ENCODE results near the gene FAM151B. TPM values are rescaled to one million over a fixed set of nuclear protein-coding genes. Genes with fewer than 3 reads are reported as not detected.
A peak's percentile ranks its signal among the peaks of the same experiment; 100 is the strongest.
"Not testable (repeated sequence)": the region's sequence is repeated elsewhere in the genome, so short reads cannot be mapped to it uniquely, and the experiment has no call there.

Gene FAM151B, protein sequence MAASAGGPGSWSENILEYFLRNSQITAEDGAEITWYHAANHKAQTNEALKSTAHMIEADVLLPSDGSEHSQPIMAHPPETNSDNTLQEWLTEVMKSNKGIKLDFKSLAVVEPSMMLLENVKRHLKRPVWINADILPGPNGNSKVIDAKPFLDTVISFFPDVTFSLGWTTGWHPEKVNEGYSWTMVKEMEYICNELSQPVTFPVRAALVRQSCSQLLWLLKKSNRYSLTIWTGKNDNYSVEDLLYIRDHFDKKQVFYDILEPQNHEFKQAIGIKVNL
- total RNA-seq: 1 to 10 TPM; 2.1 to 3.2 TPM
- long read RNA-seq, donor 1, partial matches to known transcripts: 1 of 1 reads
- long read RNA-seq, donor 1, other reads (novel, unspliced or antisense): 0 of 1 reads
- long read RNA-seq, donor 2, partial matches to known transcripts: 1 of 6 reads
- long read RNA-seq, donor 2, other reads (novel, unspliced or antisense): 5 of 6 reads

DNA sequence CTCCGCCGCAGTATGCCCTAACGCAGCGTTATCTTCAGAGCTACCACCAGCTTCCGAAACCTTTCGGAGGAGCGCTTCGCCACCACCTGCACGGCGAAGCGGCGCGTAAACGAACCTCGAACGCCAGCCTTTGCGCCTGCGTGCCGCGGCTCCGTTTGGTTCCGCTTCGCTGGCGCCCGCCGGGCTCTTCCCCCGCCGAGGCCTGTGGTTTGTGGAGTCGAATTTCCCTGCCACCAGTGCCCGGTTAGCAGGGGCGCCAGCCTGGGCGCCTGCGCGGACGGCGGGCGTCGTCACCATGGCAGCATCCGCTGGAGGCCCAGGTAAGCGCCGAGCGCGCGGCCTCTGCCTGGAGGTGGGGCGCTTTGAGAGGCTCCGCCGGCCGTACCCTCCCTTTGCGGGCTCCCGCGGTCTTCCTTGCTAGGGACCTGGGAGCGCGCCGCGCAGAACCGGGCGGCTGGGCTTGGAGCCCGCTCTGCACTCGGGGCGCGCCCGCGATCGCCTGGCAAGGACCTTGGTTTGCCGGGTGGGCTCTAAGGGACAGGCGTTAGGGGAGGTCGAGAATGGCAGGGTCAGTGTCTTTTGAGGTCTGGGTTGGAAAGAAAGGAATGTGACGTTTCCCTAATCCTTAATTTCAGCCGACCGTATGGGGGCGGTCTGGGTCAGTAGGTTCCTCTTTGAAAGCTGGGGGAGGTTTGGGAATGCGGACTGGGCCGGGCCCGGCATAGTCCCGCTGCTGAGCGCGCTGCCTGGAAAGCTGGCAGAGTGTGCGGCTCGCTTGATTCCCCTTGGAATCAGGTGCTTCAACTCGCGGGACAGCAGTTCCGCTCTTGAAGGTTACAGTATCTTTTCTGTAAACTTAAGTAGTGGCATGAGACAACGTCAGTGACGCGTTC lies at the start of gene FAM151B:
TSS of gene FAM151B (plus strand) at position 272 of the 893 bp plus-strand sequence. CDS start at position 296, 24 bp downstream.
- DNase-seq (ENCODE audit: low spot score): peak; percentile 94
- intact Hi-C loops (cut with DNase I): no loop called here

DNA sequence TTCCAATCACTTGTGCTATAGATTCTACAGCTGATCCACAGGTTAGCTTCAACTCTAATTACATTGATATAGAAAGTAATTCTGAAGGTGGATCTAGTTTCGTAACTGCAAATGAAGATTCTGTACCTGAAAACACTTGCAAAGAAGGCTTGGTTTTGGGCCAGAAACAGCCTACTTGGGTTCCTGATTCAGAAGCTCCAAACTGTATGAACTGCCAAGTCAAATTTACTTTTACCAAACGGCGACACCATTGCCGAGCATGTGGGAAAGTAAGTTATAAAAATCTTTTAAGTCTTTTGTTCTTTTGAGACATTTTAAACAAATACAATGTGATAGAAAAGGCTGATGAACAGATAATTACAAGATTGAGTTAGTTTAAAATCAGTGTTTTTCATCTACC lies 49.2 kb upstream of the FAM151B start:
- intact Hi-C loops (cut with DNase I): no loop called here

DNA sequence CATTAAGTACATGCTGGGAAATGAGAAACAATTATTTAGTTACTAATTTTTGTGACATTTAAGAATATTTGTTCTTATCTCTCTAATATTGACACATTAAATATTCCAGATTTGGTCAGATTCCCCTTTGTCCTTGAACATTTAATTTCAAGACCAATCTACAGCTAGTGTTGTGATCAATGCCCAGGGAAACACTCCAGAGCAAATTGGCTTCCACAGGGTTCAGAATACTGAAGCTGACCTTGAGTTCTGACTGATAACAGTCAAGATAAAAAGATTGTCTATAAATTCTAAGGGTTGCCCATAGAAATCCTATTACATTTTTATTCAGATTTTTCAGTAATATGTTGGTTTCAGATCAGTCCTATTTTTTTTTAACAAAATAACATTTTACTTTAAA lies 48.7 kb upstream of the FAM151B start:
- intact Hi-C loops (cut with DNase I): no loop called here
- DNase-seq (ENCODE audit: low spot score): no peak

More for the DNA sequence above, 49.2 kb upstream of the FAM151B start:
- no peak for DNase-seq (ENCODE audit: low spot score)

DNA sequence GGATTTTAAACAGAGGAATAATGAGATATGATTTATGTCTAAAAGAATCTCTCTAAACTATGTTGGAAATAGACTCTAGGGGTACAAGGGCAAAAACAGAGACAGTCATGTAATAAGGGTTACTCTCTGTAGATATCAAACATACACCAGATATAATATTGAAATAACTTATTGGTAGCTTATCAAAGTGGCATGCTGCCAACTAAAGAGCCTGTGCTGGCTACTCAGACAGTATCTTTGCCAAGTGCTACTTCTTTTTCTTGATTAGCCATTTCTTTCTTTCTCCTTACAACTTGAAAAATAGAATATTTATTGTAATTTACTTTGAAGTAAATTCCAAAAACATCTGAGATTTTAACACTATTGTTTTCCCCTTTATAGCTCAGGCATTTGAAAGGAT lies 45.2 kb upstream of the FAM151B start:
- DNase-seq (ENCODE audit: low spot score): no peak
- intact Hi-C loops (cut with DNase I): no loop called here

DNA sequence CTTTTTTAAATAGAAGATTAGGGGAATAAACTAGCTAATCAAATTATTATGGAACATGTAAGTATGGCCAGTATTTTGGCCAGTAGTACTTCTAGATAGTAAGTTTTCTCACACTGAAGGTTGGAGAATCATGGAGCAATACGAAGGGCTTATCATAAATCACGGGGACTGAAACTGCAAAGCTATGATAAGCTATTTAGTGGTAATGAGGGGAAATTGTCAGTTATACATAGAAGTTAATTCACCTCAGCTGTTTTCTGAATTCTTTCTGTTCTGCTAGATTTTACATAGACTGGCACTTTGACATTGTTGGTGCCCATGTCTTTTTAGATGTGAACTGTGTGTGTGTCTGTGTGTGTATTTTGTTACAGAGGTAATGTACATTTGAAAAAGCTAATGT lies 34.5 kb upstream of the FAM151B start:
- no peak for DNase-seq (ENCODE audit: low spot score)
- intact Hi-C loops (cut with DNase I): no loop called here

DNA sequence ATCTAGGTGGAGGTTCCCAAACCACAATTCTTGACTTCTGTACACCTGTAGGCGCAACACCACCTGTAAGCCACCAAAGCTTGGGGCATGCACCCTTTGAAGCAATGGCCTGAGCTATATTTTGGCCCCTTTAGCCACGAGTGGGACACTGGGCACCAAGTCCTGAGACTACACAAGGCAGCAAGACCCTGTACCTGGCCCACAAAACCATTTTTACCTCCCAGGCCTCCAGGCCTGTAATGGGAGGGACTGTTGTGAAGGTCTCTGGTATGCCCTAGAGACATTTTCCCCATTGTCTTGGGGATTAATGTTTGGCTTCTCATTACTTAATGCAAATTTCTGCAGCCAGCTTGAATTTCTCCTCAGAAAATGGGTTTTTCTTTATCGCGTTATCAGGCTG lies 24.6 kb upstream of the FAM151B start:
- no peak for DNase-seq (ENCODE audit: low spot score)
- intact Hi-C loops (cut with DNase I): no loop called here

DNA sequence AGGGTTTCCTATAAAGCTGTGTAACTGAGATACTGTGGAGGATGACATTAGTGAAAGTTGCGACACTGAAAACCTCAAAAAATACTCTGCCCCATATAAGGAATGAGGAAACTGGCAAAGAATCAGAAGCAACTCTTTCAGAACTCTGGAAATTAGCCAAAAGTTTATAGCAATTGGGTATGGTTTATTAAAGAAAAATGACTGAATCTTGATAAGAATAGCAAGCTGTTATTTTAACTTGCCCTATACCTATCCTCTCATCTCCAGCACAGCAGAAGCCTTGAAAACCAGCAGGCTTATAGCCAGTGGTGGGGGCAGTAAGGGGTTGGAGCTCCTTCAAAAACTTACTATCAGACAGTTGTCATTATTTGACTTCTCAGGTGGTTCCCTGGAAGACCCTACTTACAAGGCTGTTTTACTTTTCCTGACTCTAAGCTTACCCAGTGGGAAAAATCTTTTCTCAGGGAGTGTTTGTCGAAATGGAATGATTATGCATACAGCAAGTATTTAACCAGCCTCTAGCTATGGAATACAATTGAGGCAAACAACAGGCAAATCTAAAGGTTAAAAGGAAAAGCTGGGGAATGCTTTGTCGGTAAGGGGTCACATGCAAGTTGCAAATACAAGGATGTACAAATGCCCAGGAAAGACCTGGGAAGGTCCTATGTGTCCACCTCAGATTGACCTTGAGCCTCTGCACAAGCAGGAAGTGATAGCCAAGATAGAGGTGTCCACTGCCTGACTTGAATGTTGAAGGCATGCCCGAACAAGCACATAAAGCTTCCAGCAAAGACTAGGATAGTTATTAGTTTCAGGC lies 21.0 kb upstream of the FAM151B start:
- DNase-seq (ENCODE audit: low spot score): no peak
- intact Hi-C loops (cut with DNase I): no loop called here

DNA sequence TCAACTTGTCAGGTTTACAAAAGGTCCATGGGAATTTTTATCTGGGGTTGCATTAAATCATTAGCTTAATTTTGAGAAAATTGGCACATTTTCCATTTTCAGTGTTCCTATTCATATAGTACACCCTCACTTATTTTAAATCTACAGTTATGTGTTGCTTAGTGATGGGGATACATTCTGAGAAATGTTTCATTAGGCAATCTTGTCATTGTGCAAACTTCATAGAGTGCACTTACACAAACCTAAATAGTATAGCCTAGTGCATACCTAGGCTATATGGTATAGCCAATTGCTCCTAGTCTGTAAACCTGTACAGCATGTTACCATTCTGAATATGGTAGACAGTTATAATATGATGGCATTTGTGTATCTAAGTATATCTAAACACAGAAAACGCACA lies 19.8 kb upstream of the FAM151B start:
- no peak for DNase-seq (ENCODE audit: low spot score)
- intact Hi-C loops (cut with DNase I): no loop called here

DNA sequence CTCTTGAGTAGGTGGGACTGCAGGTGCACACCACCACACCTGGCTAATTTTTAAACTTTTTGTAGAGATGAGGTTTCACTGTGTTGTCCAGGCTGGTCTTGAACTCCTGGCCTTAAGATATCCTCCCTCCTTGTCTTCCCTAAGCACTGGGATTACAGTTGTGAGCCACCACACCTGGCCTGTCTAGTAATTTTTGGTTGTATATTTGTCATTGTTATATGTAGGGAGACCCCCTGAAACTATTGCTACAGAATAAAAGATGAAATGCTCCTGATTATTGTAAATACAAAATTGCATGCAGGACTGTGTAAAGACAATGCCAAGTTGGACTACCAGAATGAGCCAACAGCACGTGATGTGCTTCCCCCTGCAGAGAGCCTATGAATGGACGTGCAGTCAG lies 17.3 kb upstream of the FAM151B start:
- DNase-seq (ENCODE audit: low spot score); intact Hi-C loops (cut with DNase I): not testable (repeated sequence)

DNA sequence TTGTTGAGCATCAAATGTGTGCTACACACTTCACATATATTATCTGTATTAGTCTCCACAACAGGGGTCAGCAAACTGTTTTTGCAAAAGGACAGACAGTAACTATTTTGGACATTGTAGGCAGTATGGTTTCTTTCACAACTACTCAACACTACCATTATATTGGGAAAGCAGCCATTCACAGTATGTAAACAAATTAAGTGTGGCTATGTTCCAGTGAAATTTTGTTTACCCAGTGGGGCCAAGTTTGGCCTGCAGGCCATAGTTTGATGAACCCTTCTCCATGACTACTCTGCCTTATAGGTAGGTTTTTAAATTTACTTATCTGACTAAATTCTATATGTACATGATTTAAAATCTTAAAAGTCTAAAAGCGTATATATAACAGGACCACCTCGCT lies 13.0 kb upstream of the FAM151B start:
- intact Hi-C loops (cut with DNase I): no loop called here

DNA sequence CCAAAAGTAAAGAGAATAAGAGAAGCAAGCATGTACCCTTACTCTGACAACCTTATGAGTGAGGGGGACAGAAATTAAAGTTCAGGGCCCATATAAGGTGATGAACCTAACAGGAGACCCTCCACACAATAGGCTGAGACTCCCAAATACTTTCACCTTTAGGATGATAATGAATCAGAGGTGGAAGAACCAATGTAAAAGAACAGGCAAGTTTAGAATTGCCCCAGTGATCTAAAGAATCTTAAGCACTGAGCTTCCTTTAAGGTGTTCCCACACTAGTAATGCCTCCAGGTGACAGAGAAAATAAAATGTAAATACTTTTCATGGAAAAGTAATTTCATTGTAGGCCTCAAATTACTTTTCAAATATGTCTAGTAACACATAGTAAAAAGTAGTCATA lies 8.2 kb upstream of the FAM151B start:
- DNase-seq (ENCODE audit: low spot score): no peak
- intact Hi-C loops (cut with DNase I): no loop called here

More for the DNA sequence above, 13.0 kb upstream of the FAM151B start:
- DNase-seq (ENCODE audit: low spot score): no peak

DNA sequence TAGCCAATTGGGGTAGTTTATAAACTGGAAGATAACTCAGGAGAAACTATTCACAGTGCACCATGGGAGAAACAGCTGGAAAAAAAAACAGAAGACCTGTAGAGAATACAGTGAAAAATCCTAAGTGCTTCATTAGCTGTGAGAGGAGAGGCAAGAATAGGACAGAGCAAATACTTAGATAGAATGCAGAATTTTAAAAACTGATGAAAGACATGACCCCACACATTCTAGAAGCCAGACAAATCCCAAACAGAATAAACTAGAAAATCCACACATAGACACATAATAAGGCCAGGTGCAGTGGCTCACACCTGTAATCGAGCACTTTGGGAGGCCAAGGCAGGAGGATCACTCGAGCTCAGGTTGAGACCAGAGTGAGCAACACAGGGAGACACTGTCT lies 7.5 kb upstream of the FAM151B start:
- DNase-seq (ENCODE audit: low spot score): no peak
- intact Hi-C loops (cut with DNase I): no loop called here

DNA sequence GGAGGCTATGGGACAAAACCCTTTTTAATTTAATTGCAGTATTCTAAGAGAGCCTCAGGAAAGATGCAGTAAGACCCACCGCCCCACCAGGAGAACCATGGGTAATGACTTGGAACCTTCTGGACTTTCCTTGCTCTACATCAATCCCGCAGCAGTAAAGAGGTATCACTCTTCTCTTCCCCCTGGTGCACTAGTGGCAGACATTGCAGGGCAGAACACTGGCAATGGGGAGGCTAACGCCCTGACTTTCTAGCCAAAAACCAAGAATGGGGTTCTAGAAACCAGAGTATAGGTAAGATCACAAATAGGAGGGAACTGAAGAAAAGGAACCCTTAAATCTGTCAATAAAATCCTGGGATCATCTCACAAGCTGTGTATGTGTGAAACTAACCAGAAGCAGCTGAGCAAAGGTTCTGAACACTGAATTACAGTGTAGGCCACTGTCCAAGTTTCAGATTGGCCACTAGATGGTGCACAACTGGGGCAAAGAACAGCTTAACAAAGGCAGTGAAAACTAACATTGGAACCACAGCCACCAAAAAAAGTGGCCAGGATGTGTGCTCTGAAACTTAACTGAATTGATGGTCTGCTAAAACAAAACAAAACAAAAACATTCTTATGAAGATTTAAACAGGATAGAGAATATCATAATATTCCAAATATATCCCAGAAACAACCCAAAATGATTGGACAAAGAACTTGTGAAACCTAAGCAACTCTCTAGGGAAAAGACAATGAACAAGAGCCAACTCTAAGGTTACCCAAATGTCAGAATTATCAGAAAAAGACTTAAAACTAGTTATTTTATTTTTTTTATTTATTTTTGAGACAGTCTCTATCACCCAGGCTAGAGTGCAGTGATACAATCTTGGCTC lies 6.6 kb upstream of the FAM151B start:
- no peak for DNase-seq (ENCODE audit: low spot score)
- intact Hi-C loops (cut with DNase I): no loop called here

DNA sequence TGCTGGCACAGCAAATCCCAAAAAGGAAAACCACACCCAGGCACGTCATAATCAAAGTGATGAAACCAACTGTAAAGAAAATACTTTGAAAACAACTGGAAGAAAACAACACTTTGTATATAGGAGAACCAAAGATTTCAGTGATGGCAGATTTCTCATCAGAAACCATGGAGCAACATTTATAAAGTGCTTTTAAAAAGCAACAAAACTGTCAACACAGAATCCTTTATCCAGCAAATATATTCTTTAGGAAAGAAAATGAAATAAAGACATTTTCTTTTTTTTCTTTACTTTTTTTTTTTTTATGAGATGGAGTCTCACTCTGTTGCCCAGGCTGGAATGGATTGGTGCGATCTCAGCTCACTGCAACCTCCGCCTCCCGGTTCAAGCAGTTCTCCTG lies 5.3 kb upstream of the FAM151B start:
- intact Hi-C loops (cut with DNase I): no loop called here
- no peak for DNase-seq (ENCODE audit: low spot score)

DNA sequence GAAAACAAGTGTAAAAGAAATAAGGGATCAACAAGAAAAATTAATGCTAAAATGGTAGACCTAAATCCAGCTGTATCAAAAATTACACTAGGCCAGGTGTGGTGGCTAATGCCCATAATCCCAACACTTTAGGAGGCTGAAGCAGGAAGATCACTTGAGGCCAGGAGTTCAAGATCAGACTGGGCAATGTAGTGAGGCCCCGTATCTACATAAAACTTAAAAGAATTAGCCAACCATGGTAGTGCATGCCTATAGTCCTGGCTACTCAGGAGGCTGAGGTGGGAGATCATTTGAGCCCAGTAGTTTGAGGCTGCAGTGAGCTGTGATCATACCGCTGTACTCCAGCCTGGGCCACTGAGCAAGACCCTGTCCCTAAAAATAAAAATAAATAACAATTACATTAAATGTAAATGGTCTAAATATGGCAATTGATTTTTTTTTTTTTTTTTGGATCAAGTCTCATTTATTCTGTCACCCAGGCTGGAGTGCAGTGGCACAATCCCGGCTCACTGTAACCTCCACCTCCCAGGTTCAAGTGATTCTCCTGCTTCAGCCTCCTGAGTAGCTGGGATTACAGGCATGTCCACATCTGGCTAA lies 4.2 kb upstream of the FAM151B start:
- intact Hi-C loops (cut with DNase I): no loop called here
- no peak for DNase-seq (ENCODE audit: low spot score)

DNA sequence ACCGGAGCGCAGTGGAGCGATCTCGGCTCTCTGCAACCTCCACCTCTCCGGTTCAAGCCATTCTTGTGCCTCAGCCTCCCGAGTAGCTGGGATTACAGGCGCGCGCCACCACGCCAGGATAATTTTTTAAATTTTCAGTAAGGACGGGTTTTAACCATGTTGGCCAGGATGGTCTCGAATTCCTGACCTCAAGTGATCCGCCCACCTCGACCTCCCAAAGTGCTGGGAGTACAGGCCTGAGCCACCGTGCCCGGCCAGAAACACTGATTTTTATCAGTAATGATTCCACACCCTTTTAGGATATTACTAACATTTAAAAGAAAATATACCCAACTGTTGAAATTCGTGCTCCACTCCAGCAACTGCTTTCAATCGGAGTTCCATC lies 464 bp upstream of the FAM151B start:
- intact Hi-C loops (cut with DNase I): no loop called here
- no peak for DNase-seq (ENCODE audit: low spot score)

DNA sequence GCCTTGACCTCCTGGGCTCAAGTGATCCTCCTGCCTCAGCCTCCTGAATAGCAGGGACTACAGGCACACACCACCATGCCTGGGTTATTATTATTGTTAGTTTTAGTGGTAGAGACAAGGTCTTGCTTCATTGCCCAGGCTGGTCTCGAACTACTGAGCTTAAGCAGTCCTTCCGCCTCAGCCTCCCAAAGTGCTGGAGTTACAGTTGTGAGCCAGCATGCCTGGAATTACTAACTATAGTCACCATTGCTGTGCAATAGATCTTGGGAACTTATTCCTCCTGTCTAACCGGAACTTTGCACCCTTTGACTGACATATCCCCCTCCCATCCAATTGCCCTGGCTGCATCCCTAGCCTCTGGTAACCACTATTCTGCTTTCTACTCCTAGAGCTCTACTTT lies 3.4 kb downstream of the FAM151B start:
- DNase-seq (ENCODE audit: low spot score): no peak
- intact Hi-C loops (cut with DNase I): no loop called here

DNA sequence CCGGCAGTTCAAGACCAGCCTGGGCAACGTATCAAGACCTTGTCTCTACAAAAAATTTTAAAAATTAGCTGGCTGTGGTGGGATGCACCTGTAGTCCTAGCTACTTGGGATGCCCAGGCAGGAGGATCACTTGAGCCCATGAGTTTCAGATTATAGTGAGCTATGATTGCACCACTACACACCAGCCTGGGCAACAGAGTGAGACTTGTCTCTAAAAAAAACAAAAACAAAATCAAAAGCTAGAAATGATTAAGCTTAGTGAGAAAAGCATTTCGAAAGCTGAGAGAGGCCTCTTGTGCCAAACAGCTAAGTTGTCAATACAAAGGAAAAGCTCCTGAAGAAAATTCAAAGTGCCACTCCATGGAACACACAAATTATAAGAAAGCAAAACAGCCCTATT lies 4.8 kb downstream of the FAM151B start:
- intact Hi-C loops (cut with DNase I): no loop called here
- no peak for DNase-seq (ENCODE audit: low spot score)

Measured in posterior vena cava (tissue), 2 donors.